Measurements from ENCODE around the gene CCNI2.
"Not testable (repeated sequence)": the region's sequence is repeated elsewhere in the genome, so short reads cannot be mapped to it uniquely, and the experiment has no call there.

CCNI2 gene

GRCh38 chr5:132781029-132781428 lies 33.8 kb downstream of the CCNI2 start:
- DNase-seq = no peak

- no peak for DNase-seq
Observed at GRCh38 chr5:132782101-132782500, 34.9 kb downstream of the CCNI2 start.

DNA sequence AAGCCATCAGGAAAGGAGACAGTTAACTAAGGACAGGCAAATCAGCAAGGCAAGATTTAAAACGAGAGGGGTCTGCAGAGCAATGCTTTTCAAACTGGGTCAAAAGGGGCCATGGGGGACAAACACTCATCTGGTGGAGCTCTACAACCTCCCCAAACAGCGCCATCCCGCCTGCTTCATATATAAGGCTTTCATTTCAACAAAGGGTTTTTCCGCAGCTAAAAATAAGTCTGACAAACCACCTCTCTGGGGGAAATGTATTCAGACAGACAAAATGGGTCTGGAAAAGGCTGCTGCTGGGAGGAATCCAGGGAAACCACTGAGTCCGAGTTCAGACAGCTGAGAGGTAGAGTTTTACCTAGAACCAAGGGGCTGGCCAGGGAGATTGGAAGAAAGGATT lies 38.1 kb downstream of the CCNI2 start:
- no peak for DNase-seq

GRCh38 chr5:132785864-132786263 lies 38.6 kb downstream of the CCNI2 start:
- DNase-seq = no peak

DNA sequence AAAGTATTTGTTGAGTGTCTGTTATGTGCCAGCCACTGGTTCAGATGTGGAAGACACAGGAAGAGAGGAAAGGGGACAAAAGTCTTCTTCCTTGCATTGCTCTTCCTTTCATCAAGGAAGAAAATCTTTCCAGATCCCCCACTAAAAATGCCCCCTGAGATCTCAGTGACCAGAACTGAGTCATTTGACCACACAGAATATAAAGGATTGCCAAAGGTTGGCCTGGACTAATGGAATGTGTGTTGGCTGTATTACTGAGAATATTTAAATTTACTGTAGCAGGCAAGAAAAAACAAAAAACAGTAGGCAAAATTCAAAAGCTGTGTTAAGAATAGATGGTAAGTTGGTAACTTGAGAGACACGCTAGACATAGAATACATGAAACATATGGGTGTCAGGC lies 39.9 kb downstream of the CCNI2 start:
- no peak for DNase-seq

DNA sequence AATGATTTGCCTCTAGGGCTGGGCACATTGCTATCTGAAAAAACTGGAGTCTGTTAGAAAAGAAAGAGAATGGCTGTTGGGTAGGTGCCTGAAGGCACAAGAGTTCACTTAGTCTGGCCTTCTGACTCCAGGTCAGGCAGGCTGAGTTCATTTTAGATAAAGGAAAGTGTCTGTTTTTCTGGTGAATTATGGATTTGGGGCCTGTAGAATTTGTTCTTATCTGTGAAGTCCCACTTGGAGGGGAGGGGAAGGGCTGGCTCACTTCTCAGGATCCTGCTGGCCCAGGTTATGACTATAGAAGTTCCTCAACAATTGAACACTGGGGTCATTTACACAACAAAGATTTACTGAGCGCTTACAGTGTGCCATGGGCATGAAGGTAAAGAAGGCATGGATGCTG lies 41.3 kb downstream of the CCNI2 start:
- no peak for DNase-seq

GRCh38 chr5:132788990-132789886 lies 42.0 kb downstream of the CCNI2 start:
- no peak for DNase-seq

- no peak for DNase-seq
Observed at GRCh38 chr5:132790201-132790865, 43.1 kb downstream of the CCNI2 start.

- DNase-seq = no peak
Observed at GRCh38 chr5:132791026-132791425, 43.8 kb downstream of the CCNI2 start.

DNA sequence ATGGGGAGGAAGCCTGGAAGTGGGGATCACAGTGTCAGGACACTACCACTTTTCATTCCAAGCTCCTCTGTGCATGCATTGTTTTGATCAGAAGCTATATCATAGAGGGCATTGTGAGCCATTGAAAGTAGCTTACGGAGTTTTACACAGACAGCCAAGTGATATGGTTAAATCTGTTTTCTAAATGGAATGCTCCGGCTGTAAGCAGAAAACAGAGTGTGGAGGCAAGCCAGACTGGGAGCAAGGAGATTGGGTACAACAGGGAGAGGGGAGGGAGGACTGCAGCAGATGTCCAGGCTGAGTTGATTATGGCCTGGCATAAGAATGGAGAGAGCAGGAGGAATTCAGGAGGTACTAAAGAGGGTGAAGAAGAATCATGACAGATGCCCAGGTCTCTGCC lies 50.4 kb downstream of the CCNI2 start:
- no peak for DNase-seq

DNA sequence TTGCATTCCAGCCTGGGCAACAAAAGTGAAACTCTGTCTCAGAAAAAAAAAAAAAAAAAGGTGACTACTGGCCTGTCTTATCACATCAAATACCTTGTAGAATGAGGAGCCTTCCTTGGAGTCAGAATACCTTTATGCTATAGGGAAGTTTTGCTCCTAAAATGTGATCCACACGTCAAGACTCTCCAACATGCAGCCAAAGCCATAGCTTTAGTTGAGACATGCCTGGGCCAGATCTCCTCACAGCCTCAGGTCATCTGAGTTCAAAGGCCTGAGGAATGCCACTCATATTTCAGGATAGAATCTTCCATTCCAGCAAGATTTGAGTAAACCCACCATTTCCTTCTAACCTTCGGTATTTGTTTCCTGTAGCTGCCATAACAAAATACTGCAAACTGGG lies 52.2 kb downstream of the CCNI2 start:
- DNase-seq = no peak

DNA sequence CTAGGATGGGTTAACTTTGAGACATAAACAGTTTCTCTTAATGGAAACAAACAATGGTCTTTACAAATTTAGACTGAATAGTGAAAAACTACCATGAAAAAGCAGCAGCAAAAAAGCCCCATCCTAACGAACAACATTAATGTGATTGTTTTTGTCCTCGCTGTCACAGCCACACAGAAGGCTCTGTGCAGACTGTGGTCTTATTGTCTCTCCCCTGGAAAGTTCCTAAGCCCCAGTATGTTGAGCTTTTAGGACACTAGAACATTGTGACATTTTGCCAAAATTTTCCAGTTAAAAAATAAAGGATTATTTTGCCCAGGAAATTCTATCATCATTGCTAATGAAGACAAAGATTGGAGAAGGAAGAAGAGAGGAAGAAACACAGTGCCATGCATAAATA lies 53.3 kb downstream of the CCNI2 start:
- DNase-seq = no peak

DNA sequence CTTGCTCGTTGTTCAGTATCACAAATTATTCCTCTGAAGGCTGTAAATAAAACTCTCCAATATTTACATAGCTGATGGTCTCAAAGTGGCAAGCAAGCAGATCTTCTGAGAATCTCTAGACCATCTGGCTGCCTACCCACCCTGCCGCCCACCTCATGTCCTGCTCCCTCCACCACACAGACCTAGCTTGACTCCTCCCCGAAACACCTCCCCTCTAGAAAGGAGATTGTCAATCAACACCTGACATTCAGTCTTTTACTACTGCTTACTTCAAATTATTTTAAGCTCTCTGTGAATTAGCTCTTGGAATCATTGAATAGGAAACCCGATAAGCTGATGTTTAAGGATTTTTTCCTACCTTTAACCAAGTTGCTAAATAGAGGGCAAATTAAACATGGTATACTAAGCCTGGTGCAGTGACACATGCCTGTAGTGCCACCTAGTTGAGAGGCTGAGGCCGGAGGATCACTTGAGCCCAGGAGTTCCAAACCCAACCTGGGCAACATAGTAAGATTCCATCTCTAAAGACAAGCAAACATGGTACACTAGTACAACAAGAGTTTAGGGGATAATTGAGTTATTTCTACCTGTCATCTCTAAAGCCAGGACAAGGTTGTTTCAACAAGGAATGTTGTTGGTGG lies 54.9 kb downstream of the CCNI2 start:
- no peak for DNase-seq

DNA sequence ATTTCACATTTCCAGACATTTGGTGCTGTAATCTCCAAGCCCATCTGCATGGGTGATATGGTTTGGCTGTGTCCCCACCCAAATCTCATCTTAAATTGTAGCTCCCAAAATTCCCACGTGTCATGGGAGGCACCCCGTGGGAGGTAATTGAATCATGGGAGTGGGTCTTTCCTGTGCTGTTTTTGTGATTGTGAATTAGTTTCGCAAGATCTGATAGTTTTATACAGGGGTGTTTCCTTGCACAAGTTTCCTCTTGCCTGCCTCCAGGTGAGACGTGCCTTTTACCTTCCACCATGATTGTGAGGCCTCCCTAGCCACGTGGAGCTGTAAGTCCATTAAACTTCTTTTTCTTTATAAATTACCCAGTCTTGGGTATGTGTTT lies 55.5 kb downstream of the CCNI2 start:
- DNase-seq = not testable (repeated sequence)

Measured in activated CD4-positive, alpha-beta T cell treated with anti-CD3 and anti-CD28 coated beads, Interleukin-2, amount 50 U/mL, for 48 hours (primary cell).